ENCODE measurements around the gene AQP4.

The AQP4 gene

GRCh38 chr18:26911840-26912239 lies 46.3 kb upstream of the AQP4 start:
- no peak overlapping the region for H3K27ac ChIP-seq (ENCODE audit: extremely low read depth, low read depth, low read length)
- POLR2A ChIA-PET: no interaction called here

GRCh38 chr18:26909599-26910290 lies 44.2 kb upstream of the AQP4 start:
- ChIA-PET CTCF (interaction anchor here (1.2 kb wide), 1 partner anchor 109 kb away, joined by 3 read pairs; no protein-coding TSS in a partner anchor), POLR2A (no interaction called here)
- Histone ChIP-seq H3K9me3 (ENCODE audit: control insufficient read depth, insufficient read depth, low read depth, low read length) (no peaks in the 10 kb centered on the region), H3K27ac (ENCODE audit: extremely low read depth, low read depth, low read length) (no peak overlapping the region), H3K36me3 (ENCODE audit: control insufficient read depth in 2 of 2, insufficient read depth in 1 of 2, low read length in 2 of 2) (no peaks in the 10 kb centered on the region), H3K4me3 (ENCODE audit: low read depth, low read length) (no peak overlapping the region), H3K4me1 (ENCODE audit: control insufficient read depth, insufficient read depth, low read length) (no peaks in the 10 kb centered on the region)
- TF ChIP-seq ZNF169 (tag by site-specific recombination; IDR thresholded peaks at IDR 0.05) (no peak), ZFHX2 (tag by site-specific recombination; conservative IDR thresholded peaks at IDR 0.05) (peak; percentile 92), ZNF391 (tag by site-specific recombination; IDR thresholded peaks at IDR 0.05; ENCODE audit: borderline replicate concordance, low read depth) (no peak), ZNF292 (tag by site-specific recombination; IDR thresholded peaks at IDR 0.05; ENCODE audit: borderline replicate concordance, low read depth) (no peak), WT1 (tag by site-specific recombination; IDR thresholded peaks at IDR 0.05) (no peak), ZBTB6 (tag by site-specific recombination; IDR thresholded peaks at IDR 0.05) (peak; percentile 43; the same call in 1 of the 2 replicates), ZNF701 (tag by site-specific recombination; IDR thresholded peaks at IDR 0.05) (no peak), TCF7L2 (IDR thresholded peaks at IDR 0.05; ENCODE audit: borderline replicate concordance, low read depth, low read length) (no peak), OSR2 (tag by site-specific recombination; IDR thresholded peaks at IDR 0.05) (no peak), EGR2 (tag by site-specific recombination; IDR thresholded peaks at IDR 0.05; ENCODE audit: low read depth) (peak; percentile 93)

More at GRCh38 chr18:26911840-26912239, 46.3 kb upstream of the AQP4 start:
- Histone ChIP-seq H3K9me3 (ENCODE audit: control insufficient read depth, insufficient read depth, low read depth, low read length) (no peaks in the 10 kb centered on the region), H3K4me1 (ENCODE audit: control insufficient read depth, insufficient read depth, low read length) (no peaks in the 10 kb centered on the region), H3K4me3 (ENCODE audit: low read depth, low read length) (no peak overlapping the region), H3K36me3 (ENCODE audit: control insufficient read depth in 2 of 2, insufficient read depth in 1 of 2, low read length in 2 of 2) (no peaks in the 10 kb centered on the region)
- CTCF ChIA-PET: interaction anchor here (0.6 kb wide), 2 partner anchors 13 to 603 kb away, joined by 3 read pairs; no protein-coding TSS in a partner anchor
- no peak for TF ChIP-seq SP3 (tag by site-specific recombination; IDR thresholded peaks at IDR 0.05)
- TF ChIP-seq YY2 (tag by site-specific recombination; IDR thresholded peaks at IDR 0.05): no peak
- TF ChIP-seq FEZF1 (tag by site-specific recombination; IDR thresholded peaks at IDR 0.05): no peak
- TF ChIP-seq SCRT2 (tag by site-specific recombination; IDR thresholded peaks at IDR 0.05): no peak
- TF ChIP-seq SETDB1 (IDR thresholded peaks at IDR 0.05; ENCODE audit: insufficient read length, low read length): no peak
- no peak for TF ChIP-seq ZNF654 (tag by site-specific recombination; IDR thresholded peaks at IDR 0.05; ENCODE audit: low read depth)
- TF ChIP-seq GFI1B (tag by site-specific recombination; IDR thresholded peaks at IDR 0.05): no peak
- no peak for TF ChIP-seq GLI4 (tag by site-specific recombination; IDR thresholded peaks at IDR 0.05)
- no peak for TF ChIP-seq ZNF2 (tag by site-specific recombination; IDR thresholded peaks at IDR 0.05)
- no peak for TF ChIP-seq ZNF560 (tag by site-specific recombination; IDR thresholded peaks at IDR 0.05; ENCODE audit: borderline replicate concordance)
- no peak for TF ChIP-seq ZBTB17 (tag by site-specific recombination; IDR thresholded peaks at IDR 0.05)
- no peak for TF ChIP-seq ZNF521 (tag by site-specific recombination; IDR thresholded peaks at IDR 0.05)
- TF ChIP-seq WT1 (tag by site-specific recombination; IDR thresholded peaks at IDR 0.05): no peak
- TF ChIP-seq ZNF785 (tag by site-specific recombination; IDR thresholded peaks at IDR 0.05): no peak
- TF ChIP-seq KLF17 (tag by site-specific recombination; IDR thresholded peaks at IDR 0.05): no peak
- no peak for TF ChIP-seq ZNF544 (tag by site-specific recombination; IDR thresholded peaks at IDR 0.05)
- no peak for TF ChIP-seq ZNF341 (tag by site-specific recombination; IDR thresholded peaks at IDR 0.05; ENCODE audit: low read depth)
- TF ChIP-seq ZNF398 (tag by site-specific recombination; IDR thresholded peaks at IDR 0.05): no peak
- no peak for TF ChIP-seq ZBTB26 (tag by site-specific recombination; optimal IDR thresholded peaks at IDR 0.05)
- no peak for TF ChIP-seq BCL6B (tag by site-specific recombination; IDR thresholded peaks at IDR 0.05)
